K562 (cell line): Measurements from ENCODE around the gene CCDC88C. TPM values are rescaled to one million over a fixed set of nuclear protein-coding genes. Genes with fewer than 3 reads are reported as not detected.

Source experiments
- ATAC-seq: fragments of 200-7000 bp; cut with Tn5 transposase; 3 replicates; pipeline ENCODE4 v1.9.1; 2020; ENCODE audit warnings: moderate library complexity
- BruUV-seq: library from RNA; stranded (reverse); fragments of 400-500 nt; replicated peaks from 2 replicates; lab custom pipeline; 2021; lab: Mats Ljungman, UMichigan
- CTCF ChIA-PET: fragments of 300-600 bp; formaldehyde crosslinking; extraction: SDS; loops from one replicate; lab custom pipeline; 2021; ENCODE audit warnings: low intra/inter-chr PET ratio; lab: Yijun Ruan, JAX
- POLR2A ChIA-PET: fragments of 300-600, 350-650 bp; sonication (Branson Sonifier 250); formaldehyde crosslinking; extraction: SDS; loops from one replicate; lab custom pipeline; 2021; ENCODE audit warnings: antibody characterized with exemption, inconsistent platforms; lab: Yijun Ruan, JAX
- DNase-seq, 4 experiments: peaks; one replicate each; pipeline versions ENCODE4 v3.0.0 to v3.0.0-alpha.2; 2011 to 2018; ENCODE audit warnings: low spot score in 3 of 4, mixed read lengths in 3 of 4; ENCODE audit errors: extremely low read depth in 1 of 4
- FAIRE-seq: peaks from 2 replicates; lab custom pipeline; 2011; peaks lifted over from hg19 to GRCh38; lab: Jason Lieb, UNC
- H2AFZ ChIP-seq: 2 replicates; pipeline ENCODE4 v1.6.0; 2011; ENCODE audit warnings: low read depth, low read length, control low read depth, inconsistent platforms
- H3K27ac ChIP-seq: fragments of 200-600 bp; 3 replicates; pipeline ENCODE4 v1.8.0; 2011; ENCODE audit warnings: low read depth, mild to moderate bottlenecking, control low read depth, inconsistent platforms, low read length, moderate library complexity, mixed read lengths; ENCODE audit errors: extremely low read depth
- H3K27me3 ChIP-seq, 2 experiments: fragments of 300-600 bp in 1 of 2; 2 replicates in 1 of 2; 3 replicates in 1 of 2; pipeline versions ENCODE4 v1.6.0 to v1.8.0; 2011; ENCODE audit warnings: inconsistent platforms in 2 of 2, low read length in 2 of 2, mild to moderate bottlenecking in 1 of 2, mixed read lengths in 1 of 2, moderate library complexity in 1 of 2; ENCODE audit not compliant: control insufficient read depth in 2 of 2, insufficient read depth in 2 of 2
- H3K36me3 ChIP-seq: fragments of 300-600 bp; 3 replicates; pipeline ENCODE4 v1.8.0; 2011; ENCODE audit warnings: mild to moderate bottlenecking, low read length, inconsistent platforms; ENCODE audit not compliant: control insufficient read depth, insufficient read depth
- H3K4me1 ChIP-seq, 2 experiments: fragments of 200-600 bp in 1 of 2; replicated peaks in 1 of 2; 2 replicates in 1 of 2; 3 replicates in 1 of 2; pipeline versions ENCODE4 v1.5.1 to v1.8.0; 2011; ENCODE audit warnings: inconsistent platforms in 2 of 2, low read length in 2 of 2, mild to moderate bottlenecking in 1 of 2, mixed read lengths in 1 of 2, moderate library complexity in 1 of 2; ENCODE audit not compliant: control insufficient read depth in 2 of 2, insufficient read depth in 2 of 2
- H3K4me2 ChIP-seq: 2 replicates; pipeline ENCODE4 v1.6.1; 2011; ENCODE audit warnings: low read length, control low read depth, inconsistent platforms, mixed read lengths; ENCODE audit not compliant: insufficient read depth
- H3K4me3 ChIP-seq: fragments of 200-600 bp; sonication (generic), shearing (Covaris generic); 2 replicates; pipeline ENCODE4 v1.5.1; 2016; ENCODE audit warnings: control low read depth, inconsistent platforms
- H3K79me2 ChIP-seq: fragments of 200-600 bp; 3 replicates; pipeline ENCODE4 v1.8.0; 2011; ENCODE audit warnings: low read length, inconsistent platforms; ENCODE audit not compliant: control insufficient read depth, insufficient read depth
- H3K9ac ChIP-seq, 2 experiments: 2 replicates each; pipeline versions ENCODE4 v1.6.0 to v1.6.1; 2011; ENCODE audit warnings: low read depth in 2 of 2, low read length in 2 of 2, control low read depth in 1 of 2, inconsistent platforms in 1 of 2, mild to moderate bottlenecking in 1 of 2, mixed read lengths in 1 of 2; ENCODE audit not compliant: insufficient read depth in 1 of 2
- H3K9me1 ChIP-seq: one replicate; pipeline ENCODE4 v1.6.0; 2011; ENCODE audit warnings: inconsistent platforms, mild to moderate bottlenecking, low read length, moderate library complexity; ENCODE audit not compliant: control insufficient read depth, insufficient read depth
- H3K9me3 ChIP-seq: replicated peaks from 2 replicates; pipeline ENCODE4 v1.5.1; 2011; ENCODE audit warnings: low read depth, low read length, inconsistent platforms; ENCODE audit not compliant: control insufficient read depth, insufficient read depth
- H4K20me1 ChIP-seq: replicated peaks from 2 replicates; pipeline ENCODE4 v1.6.1; 2011; ENCODE audit warnings: low read length, inconsistent platforms, mixed read lengths; ENCODE audit not compliant: control insufficient read depth, insufficient read depth
- FOXA1 ChIP-seq: fragments of 450-650 bp; IDR thresholded peaks from 2 replicates; pipeline ENCODE4 v1.6.1; 2016; ENCODE audit warnings: mild to moderate bottlenecking, borderline replicate concordance
- MYC ChIP-seq, 2 experiments: fragments of 250-450 bp in 1 of 2; sonication (Bioruptor Pico) in 1 of 2; IDR thresholded peaks; 2 replicates each; pipeline versions ENCODE4 v1.5.1 to v1.6.1; 2012 to 2021; ENCODE audit warnings: low read depth in 2 of 2, borderline replicate concordance in 1 of 2, improper control_type of control experiment in 1 of 2, low read length in 1 of 2, mild to moderate bottlenecking in 1 of 2, moderate library complexity in 1 of 2
- PCBP2 ChIP-seq: fragments of 200-400 bp; formaldehyde crosslinking; IDR thresholded peaks from 2 replicates; pipeline ENCODE4 v1.6.1; 2018; ENCODE audit warnings: low read length, low read depth, mild to moderate bottlenecking, moderate library complexity; ENCODE audit not compliant: poor library complexity, severe bottlenecking
- PURB ChIP-seq: sonication (generic); formaldehyde crosslinking; IDR thresholded peaks from 2 replicates; pipeline ENCODE4 v1.9.0; 2021; ENCODE audit warnings: low read depth, mild to moderate bottlenecking, missing genetic modification reagents
- ZNF143 ChIP-seq: sonication (generic); formaldehyde crosslinking; IDR thresholded peaks from 2 replicates; pipeline ENCODE4 v1.9.0; 2022; ENCODE audit warnings: mild to moderate bottlenecking, missing genetic modification reagents
- ZNF23 ChIP-seq: fragments of 250-450 bp; sonication (Bioruptor Pico); IDR thresholded peaks from 2 replicates; pipeline ENCODE4 v1.4.0; 2020; ENCODE audit warnings: mild to moderate bottlenecking
- ZNF384 ChIP-seq: IDR thresholded peaks from 2 replicates; pipeline ENCODE4 v1.6.1; 2012; ENCODE audit warnings: low read depth, low read length, improper control_type of control experiment
- WGBS: fragments of 100-300 bp; shearing (Covaris generic); methylation state at CpG from one replicate; pipeline ENCODE4 v1.1.6; 2016; ENCODE audit warnings: low coverage, mixed read lengths; ENCODE audit not compliant: insufficient coverage; ENCODE audit errors: missing lambda C conversion rate; 5-methylcytosine and 5-hydroxymethylcytosine counted together
- in situ Hi-C: fragments of 300-500 bp; cut with MboI; formaldehyde crosslinking; loops from 4 replicates; pipeline ENCODE4 v1.15.0; 2018; ENCODE audit warnings: inconsistent platforms, mixed read lengths
- intact Hi-C: fragments of 100-400 bp; cut with micrococcal nuclease; formaldehyde crosslinking; loops from 2 replicates; pipeline ENCODE4 v1.14.2; 2022
- polyA plus RNA-seq, 8 experiments: library from polyadenylated mRNA; depleted of rRNA in 4 of 8; stranded (reverse) in 5 of 8; unstranded in 3 of 8; fragments of >200 nt; fragmentation: Nextera tagmentation in 2 of 8; fragmentation: Illumina TruSeq in 1 of 8; extraction: Ambion mirVana in 2 of 8; extraction: Trizol in 1 of 8; gene quantifications; 2 replicates each; pipeline versions ENCODE4 v1.2.1 to v1.2.3, GENCODE V29; 2011 to 2014; ENCODE audit warnings: inconsistent platforms in 1 of 8, missing spikeins in 1 of 8
- total RNA-seq, 7 experiments: library from RNA; depleted of rRNA in 6 of 7; stranded (reverse); fragments of >200 nt in 6 of 7; fragmentation: Illumina TruSeq in 2 of 7; extraction: Trizol in 2 of 7; gene quantifications; 2 replicates each; pipeline versions ENCODE4 v1.2.1 to v1.2.3, GENCODE V29; 2011 to 2021; ENCODE audit warnings: low replicate concordance in 1 of 7
- TF ChIP-seq, protein P1 (sequence below): fragments of 250-450 bp; sonication (Bioruptor Pico); IDR thresholded peaks from 2 replicates; pipeline ENCODE4 v1.8.0; 2021; ENCODE audit warnings: moderate library complexity, mild to moderate bottlenecking, inconsistent platforms

CCDC88C gene
- total and polyA plus RNA-seq, 9 of the 15 experiments (the other 6 are each of a cell fraction or from before 2014, with no cell fraction given): 0.62 to 22.5 (median 10.7) TPM

DNA sequence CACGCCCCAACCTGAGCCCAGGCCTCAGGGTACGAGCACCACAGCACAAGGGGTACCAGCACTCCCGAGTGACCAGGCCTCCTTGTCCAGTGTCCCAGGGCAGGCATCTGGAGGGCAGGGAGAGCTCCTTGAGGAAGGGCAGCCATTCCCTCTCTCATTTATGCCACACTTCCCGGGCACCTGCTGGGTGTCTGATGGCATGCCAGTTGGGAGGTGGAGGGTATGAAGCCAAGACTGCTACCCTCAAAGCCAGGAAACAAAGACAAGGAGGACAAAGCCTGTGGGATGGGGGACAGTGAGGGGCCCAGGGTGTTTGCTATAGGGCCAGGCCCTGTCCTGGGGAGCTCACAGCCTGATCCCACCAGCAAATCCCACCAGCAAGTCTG lies 45.6 kb downstream of the CCDC88C start:
- no peak overlapping the region for H3K27ac ChIP-seq
- no peak for DNase-seq
- no peaks in the 10 kb centered on the region for H3K9me3 ChIP-seq
- CTCF ChIA-PET: no interaction called here
- peaks cover 16% of the 10 kb centered on the region for H3K79me2 ChIP-seq
- in situ Hi-C loops: no loop called here
- no peaks in the 10 kb centered on the region for H3K36me3 ChIP-seq
- POLR2A ChIA-PET: interaction anchor here (0.9 kb wide), 1 partner anchor 12 kb away, joined by 5 read pairs; no protein-coding TSS in a partner anchor
- no peak for FAIRE-seq
- H3K4me1 ChIP-seq: peaks cover 0 to 33% of the 10 kb centered on the region in 2 experiments; a peak in 2 of 5 replicates
- intact Hi-C loops: no loop called here
- no peak overlapping the region for H3K4me2 ChIP-seq
- peaks cover 30% of the 10 kb centered on the region for H4K20me1 ChIP-seq
- TF ChIP-seq PCBP2: no peak
- TF ChIP-seq ZNF143 (CRISPR knock-in tag): no peak
- TF ChIP-seq FOXA1: no peak
- TF ChIP-seq MYC (IDR thresholded peaks at IDR 0.05; ENCODE audit: low read depth, low read length): no peak
- no peak for TF ChIP-seq MYC (CRISPR knock-in tag; IDR thresholded peaks at IDR 0.05; ENCODE audit: borderline replicate concordance, low read depth)
- no peak for TF ChIP-seq ZNF384
- TF ChIP-seq ZNF23: no peak
- TF ChIP-seq PURB (CRISPR knock-in tag): no peak
- TF ChIP-seq, protein P1, sequence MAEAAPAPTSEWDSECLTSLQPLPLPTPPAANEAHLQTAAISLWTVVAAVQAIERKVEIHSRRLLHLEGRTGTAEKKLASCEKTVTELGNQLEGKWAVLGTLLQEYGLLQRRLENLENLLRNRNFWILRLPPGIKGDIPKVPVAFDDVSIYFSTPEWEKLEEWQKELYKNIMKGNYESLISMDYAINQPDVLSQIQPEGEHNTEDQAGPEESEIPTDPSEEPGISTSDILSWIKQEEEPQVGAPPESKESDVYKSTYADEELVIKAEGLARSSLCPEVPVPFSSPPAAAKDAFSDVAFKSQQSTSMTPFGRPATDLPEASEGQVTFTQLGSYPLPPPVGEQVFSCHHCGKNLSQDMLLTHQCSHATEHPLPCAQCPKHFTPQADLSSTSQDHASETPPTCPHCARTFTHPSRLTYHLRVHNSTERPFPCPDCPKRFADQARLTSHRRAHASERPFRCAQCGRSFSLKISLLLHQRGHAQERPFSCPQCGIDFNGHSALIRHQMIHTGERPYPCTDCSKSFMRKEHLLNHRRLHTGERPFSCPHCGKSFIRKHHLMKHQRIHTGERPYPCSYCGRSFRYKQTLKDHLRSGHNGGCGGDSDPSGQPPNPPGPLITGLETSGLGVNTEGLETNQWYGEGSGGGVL: no peak
- no TSS peak for BruUV-seq
- no peak overlapping the region for H3K4me3 ChIP-seq
- H3K9me1 ChIP-seq: no peaks in the 10 kb centered on the region
- no peak overlapping the region for H2AFZ ChIP-seq
- 94% methylated on average over 4 of the region's 4 CpGs for WGBS
- H3K27me3 ChIP-seq: no peaks in the 10 kb centered on the region
- H3K9ac ChIP-seq: no peak overlapping the region
- no peak for ATAC-seq
